DOHH2 (cell line): ENCODE data around the gene DCANP1.

Experiments used
- CTCF ChIP-seq: fragments of 200-600 bp; sonication (generic); IDR thresholded peaks from one replicate; pipeline ENCODE4 v1.5.1; 2014; ENCODE audit warnings: antibody characterized with exemption, mild to moderate bottlenecking, low read depth, low read length; ENCODE audit not compliant: poor library complexity, severe bottlenecking
- EZH2phosphoT487 ChIP-seq: fragments of 200-600 bp; sonication (generic); IDR thresholded peaks from 2 replicates; pipeline ENCODE4 v1.6.1; 2017; ENCODE audit warnings: borderline replicate concordance, mild to moderate bottlenecking, antibody characterized with exemption, low read length, moderate library complexity, mixed read lengths

- TF ChIP-seq CTCF = peak; percentile 86
- no peak for TF ChIP-seq EZH2phosphoT487
Measured at GRCh38 chr5:135462304-135462703, 15.2 kb upstream of the DCANP1 start.
